Activated CD4-positive, alpha-beta T cell treated with anti-CD3 and anti-CD28 coated beads, Interleukin-2, amount 10 ng/mL, durations not matched to agents 7 days and 5 days (primary cell): ENCODE measurements around the gene MUC4. TPM values are rescaled to one million over a fixed set of nuclear protein-coding genes. Genes with fewer than 3 reads are reported as not detected.

Experiments used
- CTCF ChIA-PET: fragments of 350-600 bp; sonication (Branson Sonifier 250); formaldehyde crosslinking; loops from one replicate; lab custom pipeline; 2021; ENCODE audit warnings: antibody characterized with exemption; lab: Charles Lee
- POLR2A ChIA-PET: fragments of 350-600 bp; sonication (Branson Sonifier 250); formaldehyde crosslinking; loops from one replicate; lab custom pipeline; 2021; ENCODE audit warnings: antibody characterized with exemption; lab: Charles Lee
- DNase-seq: peaks from one replicate; pipeline ENCODE4 v3.0.0-alpha.2; 2020
- H3K27ac Mint-ChIP-seq: one replicate; pipeline ENCODE4 v1.8.0; 2021; ENCODE audit warnings: mild to moderate bottlenecking, moderate library complexity, mixed read lengths
- H3K27me3 Mint-ChIP-seq: one replicate; pipeline ENCODE4 v1.8.0; 2021; ENCODE audit warnings: mixed read lengths
- H3K36me3 Mint-ChIP-seq: one replicate; pipeline ENCODE4 v1.8.0; 2021; ENCODE audit warnings: low read depth, mixed read lengths
- H3K4me1 Mint-ChIP-seq: one replicate; pipeline ENCODE4 v1.8.0; 2021; ENCODE audit warnings: mixed read lengths
- H3K4me3 Mint-ChIP-seq: one replicate; pipeline ENCODE4 v1.8.0; 2021; ENCODE audit warnings: mild to moderate bottlenecking, moderate library complexity, mixed read lengths
- H3K9me3 Mint-ChIP-seq: one replicate; pipeline ENCODE4 v1.8.0; 2021; ENCODE audit warnings: mixed read lengths
- total RNA-seq, 2 experiments: library from RNA; stranded (reverse); gene quantifications; one replicate each; pipeline ENCODE4 v1.2.3, GENCODE V29; 2021

The MUC4 gene
- total RNA-seq, 2 experiments from 2014 or later: under 0.01 to 0.15 TPM

- H3K36me3 Mint-ChIP-seq: no peaks in the 10 kb centered on the region
- H3K9me3 Mint-ChIP-seq: no peaks in the 10 kb centered on the region
- no peak overlapping the region for H3K4me3 Mint-ChIP-seq
- DNase-seq: peak; percentile 94
- H3K27ac Mint-ChIP-seq: no peak overlapping the region
- H3K4me1 Mint-ChIP-seq: peaks cover 15% of the 10 kb centered on the region
- H3K27me3 Mint-ChIP-seq: peaks cover 3% of the 10 kb centered on the region
- CTCF ChIA-PET: interaction anchor here (0.6 to 4.7 kb wide), 52 partner anchors 8 to 928 kb away, joined by 3 to 27 read pairs (median 6); partner anchors contain the start of genes MUC20, PPP1R2, TNK2 and XXYLT1
- POLR2A ChIA-PET: no interaction called here
Measured at GRCh38 chr3:195850857-195851543, 39.3 kb upstream of the MUC4 start.

GRCh38 chr3:195849322-195850074 is 37.8 kb upstream of the MUC4 start:
- POLR2A ChIA-PET: no interaction called here
- Mint-ChIP-seq H3K9me3 (no peaks in the 10 kb centered on the region), H3K4me3 (no peak overlapping the region), H3K36me3 (no peaks in the 10 kb centered on the region), H3K27me3 (peaks cover 3% of the 10 kb centered on the region), H3K4me1 (peaks cover 15% of the 10 kb centered on the region), H3K27ac (no peak overlapping the region)
- DNase-seq: no peak
- CTCF ChIA-PET: interaction anchor here (0.6 to 3.0 kb wide), 30 partner anchors 9 to 665 kb away, joined by 3 to 27 read pairs (median 6); partner anchors contain the start of genes TNK2 and XXYLT1

- Mint-ChIP-seq H3K27ac (no peak overlapping the region), H3K27me3 (no peaks in the 10 kb centered on the region), H3K4me3 (no peak overlapping the region), H3K9me3 (no peaks in the 10 kb centered on the region), H3K36me3 (no peaks in the 10 kb centered on the region), H3K4me1 (peaks cover 8% of the 10 kb centered on the region)
- ChIA-PET POLR2A (no interaction called here), CTCF (no interaction called here)
- DNase-seq: no peak
Measured at GRCh38 chr3:195847055-195847950, 35.6 kb upstream of the MUC4 start.

GRCh38 chr3:195845483-195845882 is 33.8 kb upstream of the MUC4 start:
- ChIA-PET POLR2A (no interaction called here), CTCF (no interaction called here)
- Mint-ChIP-seq H3K27ac (no peak overlapping the region), H3K9me3 (no peaks in the 10 kb centered on the region), H3K27me3 (no peaks in the 10 kb centered on the region), H3K36me3 (no peaks in the 10 kb centered on the region), H3K4me3 (no peak overlapping the region), H3K4me1 (no peaks in the 10 kb centered on the region)
- no peak for DNase-seq

GRCh38 chr3:195844671-195845218 is 33.0 kb upstream of the MUC4 start:
- no peaks in the 10 kb centered on the region for H3K27me3 Mint-ChIP-seq
- CTCF ChIA-PET: interaction anchor here (1.0 kb wide), 1 partner anchor 30 kb away, joined by 3 read pairs; no protein-coding TSS in a partner anchor
- H3K27ac Mint-ChIP-seq: no peak overlapping the region
- no peaks in the 10 kb centered on the region for H3K9me3 Mint-ChIP-seq
- no peak for DNase-seq
- POLR2A ChIA-PET: no interaction called here
- no peak overlapping the region for H3K4me3 Mint-ChIP-seq
- H3K36me3 Mint-ChIP-seq: no peaks in the 10 kb centered on the region
- no peaks in the 10 kb centered on the region for H3K4me1 Mint-ChIP-seq

- Mint-ChIP-seq H3K36me3 (no peaks in the 10 kb centered on the region), H3K27ac (no peak overlapping the region), H3K4me1 (no peaks in the 10 kb centered on the region), H3K9me3 (no peaks in the 10 kb centered on the region), H3K27me3 (no peaks in the 10 kb centered on the region), H3K4me3 (no peak overlapping the region)
- ChIA-PET CTCF (interaction anchor here (1.1 to 4.0 kb wide), 4 partner anchors 10 to 68 kb away, joined by 3 to 27 read pairs (median 3); no protein-coding TSS in a partner anchor), POLR2A (no interaction called here)
- no peak for DNase-seq
Measured at GRCh38 chr3:195839260-195840010, 27.7 kb upstream of the MUC4 start.

- H3K27ac Mint-ChIP-seq: no peak overlapping the region
- H3K4me1 Mint-ChIP-seq: no peaks in the 10 kb centered on the region
- ChIA-PET POLR2A (no interaction called here), CTCF (interaction anchor here (1.1 to 4.0 kb wide), 4 partner anchors 11 to 69 kb away, joined by 3 to 27 read pairs (median 3); no protein-coding TSS in a partner anchor)
- H3K36me3 Mint-ChIP-seq: no peaks in the 10 kb centered on the region
- no peaks in the 10 kb centered on the region for H3K9me3 Mint-ChIP-seq
- no peaks in the 10 kb centered on the region for H3K27me3 Mint-ChIP-seq
- no peak overlapping the region for H3K4me3 Mint-ChIP-seq
- DNase-seq: no peak
Measured at GRCh38 chr3:195838714-195839113, 27.0 kb upstream of the MUC4 start.

GRCh38 chr3:195836476-195837135 is 24.9 kb upstream of the MUC4 start:
- no peak for DNase-seq
- Mint-ChIP-seq H3K36me3 (no peaks in the 10 kb centered on the region), H3K27ac (no peak overlapping the region), H3K4me1 (no peaks in the 10 kb centered on the region), H3K4me3 (no peak overlapping the region), H3K27me3 (no peaks in the 10 kb centered on the region), H3K9me3 (no peaks in the 10 kb centered on the region)
- ChIA-PET POLR2A (no interaction called here), CTCF (interaction anchor here (0.6 to 1.4 kb wide), 4 partner anchors 43 to 187 kb away, joined by 3 to 4 read pairs (median 4); no protein-coding TSS in a partner anchor)

- POLR2A ChIA-PET: no interaction called here
- CTCF ChIA-PET: interaction anchor here (0.6 to 3.4 kb wide), 3 partner anchors 14 to 99 kb away, joined by 3 to 17 read pairs (median 4); no protein-coding TSS in a partner anchor
Measured at GRCh38 chr3:195835791-195836190, 24.1 kb upstream of the MUC4 start.

GRCh38 chr3:195834675-195835583 is 23.2 kb upstream of the MUC4 start:
- H3K27me3 Mint-ChIP-seq: no peaks in the 10 kb centered on the region
- H3K4me1 Mint-ChIP-seq: no peaks in the 10 kb centered on the region
- no peaks in the 10 kb centered on the region for H3K9me3 Mint-ChIP-seq
- no peak for DNase-seq
- POLR2A ChIA-PET: no interaction called here
- CTCF ChIA-PET: interaction anchor here (1.2 to 3.4 kb wide), 3 partner anchors 15 to 98 kb away, joined by 3 to 17 read pairs (median 4); no protein-coding TSS in a partner anchor
- H3K27ac Mint-ChIP-seq: no peak overlapping the region
- no peaks in the 10 kb centered on the region for H3K36me3 Mint-ChIP-seq
- no peak overlapping the region for H3K4me3 Mint-ChIP-seq

More at GRCh38 chr3:195835791-195836190, 24.1 kb upstream of the MUC4 start:
- Mint-ChIP-seq H3K27me3 (no peaks in the 10 kb centered on the region), H3K27ac (no peak overlapping the region), H3K36me3 (no peaks in the 10 kb centered on the region), H3K4me3 (no peak overlapping the region), H3K4me1 (no peaks in the 10 kb centered on the region), H3K9me3 (no peaks in the 10 kb centered on the region)
- no peak for DNase-seq
